Measurements from ENCODE around the gene PTPN11.

PTPN11 gene

DNA sequence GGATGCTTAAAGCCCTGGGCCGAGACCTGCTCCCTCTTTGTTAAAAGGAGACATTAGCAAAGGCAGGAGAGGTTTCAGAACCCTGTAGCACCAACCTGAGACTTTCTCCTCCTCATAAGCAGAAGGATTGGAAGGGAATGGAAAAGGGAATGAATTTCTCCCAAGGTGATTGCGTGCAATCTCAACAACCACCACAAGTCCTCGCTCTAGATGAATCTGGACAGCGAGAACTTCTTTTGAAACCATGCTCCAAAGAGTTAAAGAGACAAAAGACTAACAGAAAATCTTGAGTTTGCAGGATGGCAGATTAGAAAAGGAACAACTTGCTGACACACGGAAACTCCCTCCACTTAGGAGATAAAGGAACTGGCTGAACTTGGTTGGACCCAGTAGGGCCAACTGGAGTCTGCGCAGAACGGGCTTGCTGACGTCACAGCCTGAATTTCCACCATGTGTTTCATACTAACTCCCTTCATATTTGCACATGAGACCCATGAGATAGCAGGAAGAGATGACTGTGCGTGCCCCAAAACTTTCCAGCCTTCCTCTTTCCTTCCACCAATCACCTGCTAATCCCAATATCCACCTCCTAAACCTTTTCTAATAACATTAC is 137.0 kb downstream of the PTPN11 start:
- no peaks in the 10 kb centered on the region for H3K79me2 ChIP-seq (ENCODE audit: insufficient read depth, low read length)
- H3K4me1 ChIP-seq (ENCODE audit: insufficient read depth, low read length): no peaks in the 10 kb centered on the region
- no peak for ATAC-seq (ENCODE audit: insufficient read depth, low read depth)
- H3K4me3 ChIP-seq (ENCODE audit: low read depth in 1 of 2, low read length in 2 of 2): no peak overlapping the region
- H3K27me3 ChIP-seq (ENCODE audit: insufficient read depth, low read length, poor library complexity): peaks cover 5% of the 10 kb centered on the region
- no peaks in the 10 kb centered on the region for H3K9me3 ChIP-seq (ENCODE audit: insufficient read depth, low read length, severe bottlenecking)
- H3K36me3 ChIP-seq (ENCODE audit: insufficient read depth, low read length): no peaks in the 10 kb centered on the region
- H2AFZ ChIP-seq (ENCODE audit: low read depth, low read length): no peak overlapping the region
- no peaks in the 10 kb centered on the region for H4K20me1 ChIP-seq (ENCODE audit: insufficient read depth, low read length)
- H3K9ac ChIP-seq (ENCODE audit: low read depth, low read length): no peak overlapping the region
- DNase-seq: no peak
- TF ChIP-seq EZH2 (IDR thresholded peaks at IDR 0.05; ENCODE audit: borderline replicate concordance, low read depth, low read length, severe bottlenecking): no peak
- TF ChIP-seq, protein P1, sequence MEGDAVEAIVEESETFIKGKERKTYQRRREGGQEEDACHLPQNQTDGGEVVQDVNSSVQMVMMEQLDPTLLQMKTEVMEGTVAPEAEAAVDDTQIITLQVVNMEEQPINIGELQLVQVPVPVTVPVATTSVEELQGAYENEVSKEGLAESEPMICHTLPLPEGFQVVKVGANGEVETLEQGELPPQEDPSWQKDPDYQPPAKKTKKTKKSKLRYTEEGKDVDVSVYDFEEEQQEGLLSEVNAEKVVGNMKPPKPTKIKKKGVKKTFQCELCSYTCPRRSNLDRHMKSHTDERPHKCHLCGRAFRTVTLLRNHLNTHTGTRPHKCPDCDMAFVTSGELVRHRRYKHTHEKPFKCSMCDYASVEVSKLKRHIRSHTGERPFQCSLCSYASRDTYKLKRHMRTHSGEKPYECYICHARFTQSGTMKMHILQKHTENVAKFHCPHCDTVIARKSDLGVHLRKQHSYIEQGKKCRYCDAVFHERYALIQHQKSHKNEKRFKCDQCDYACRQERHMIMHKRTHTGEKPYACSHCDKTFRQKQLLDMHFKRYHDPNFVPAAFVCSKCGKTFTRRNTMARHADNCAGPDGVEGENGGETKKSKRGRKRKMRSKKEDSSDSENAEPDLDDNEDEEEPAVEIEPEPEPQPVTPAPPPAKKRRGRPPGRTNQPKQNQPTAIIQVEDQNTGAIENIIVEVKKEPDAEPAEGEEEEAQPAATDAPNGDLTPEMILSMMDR (IDR thresholded peaks at IDR 0.05; ENCODE audit: borderline replicate concordance, extremely low read depth, low read length, poor library complexity, severe bottlenecking): no peak
- no peak overlapping the region for H3K4me2 ChIP-seq (ENCODE audit: insufficient read depth, low read length)
- H3K27ac ChIP-seq (ENCODE audit: low read length): no peak overlapping the region

DNA sequence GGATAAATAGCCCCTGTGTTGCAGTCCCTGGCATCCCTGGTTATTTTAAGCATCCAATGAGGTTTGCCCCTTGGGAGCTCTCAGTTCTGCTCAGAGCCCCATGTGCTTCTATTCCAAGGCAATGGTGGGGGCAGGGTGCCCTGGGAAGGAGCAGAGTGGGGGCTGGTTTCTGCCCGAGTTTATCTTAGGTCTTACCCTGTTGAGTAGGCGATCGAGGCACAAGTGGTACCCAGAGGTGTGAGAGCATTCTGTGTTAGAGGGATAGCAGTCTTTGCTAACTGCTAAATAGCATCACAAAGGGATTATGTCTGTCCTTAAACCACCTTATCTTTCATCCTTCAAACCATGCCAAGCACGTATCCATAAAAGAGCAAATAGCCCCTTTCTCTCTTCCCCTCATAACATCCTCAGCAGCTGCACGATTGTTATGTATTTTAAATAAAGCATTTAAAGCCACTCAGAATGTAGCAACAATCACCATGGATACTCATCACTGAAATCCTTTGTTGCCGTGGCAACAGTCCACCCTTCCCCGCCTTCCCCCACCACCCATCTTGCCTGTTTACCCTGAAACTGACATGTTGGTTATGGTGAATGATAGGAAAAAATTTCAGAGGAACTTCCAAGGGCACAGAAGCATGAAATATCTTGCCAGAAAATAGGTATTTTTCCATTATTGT is 139.3 kb downstream of the PTPN11 start:
- no peaks in the 10 kb centered on the region for H3K4me1 ChIP-seq (ENCODE audit: insufficient read depth, low read length)

More for the DNA sequence above, 139.3 kb downstream of the PTPN11 start:
- DNase-seq (no peak), ATAC-seq (ENCODE audit: insufficient read depth, low read depth) (no peak)
- Histone ChIP-seq H2AFZ (ENCODE audit: low read depth, low read length) (no peak overlapping the region), H3K9me3 (ENCODE audit: insufficient read depth, low read length, severe bottlenecking) (no peaks in the 10 kb centered on the region), H3K9ac (ENCODE audit: low read depth, low read length) (no peak overlapping the region), H3K27me3 (ENCODE audit: insufficient read depth, low read length, poor library complexity) (peaks cover 5% of the 10 kb centered on the region), H3K4me3 (ENCODE audit: low read depth in 1 of 2, low read length in 2 of 2) (no peak overlapping the region), H3K79me2 (ENCODE audit: insufficient read depth, low read length) (no peaks in the 10 kb centered on the region), H3K4me2 (ENCODE audit: insufficient read depth, low read length) (no peak overlapping the region), H3K27ac (ENCODE audit: low read length) (no peak overlapping the region), H4K20me1 (ENCODE audit: insufficient read depth, low read length) (no peaks in the 10 kb centered on the region), H3K36me3 (ENCODE audit: insufficient read depth, low read length) (no peaks in the 10 kb centered on the region)
- TF ChIP-seq, protein P1 (IDR thresholded peaks at IDR 0.05; ENCODE audit: borderline replicate concordance, extremely low read depth, low read length, poor library complexity, severe bottlenecking): no peak
- no peak for TF ChIP-seq EZH2 (IDR thresholded peaks at IDR 0.05; ENCODE audit: borderline replicate concordance, low read depth, low read length, severe bottlenecking)

All from DND-41 (cell line).